HG03066 (cell line): ENCODE results near the gene TYW1B.
"Not testable (repeated sequence)": the region's sequence is repeated elsewhere in the genome, so short reads cannot be mapped to it uniquely, and the experiment has no call there.

Source experiments
- ATAC-seq: cut with Tn5 transposase; IDR thresholded peaks from one replicate; pipeline ENCODE4 v1.9.1; 2021; ENCODE audit warnings: low read depth; ENCODE audit not compliant: unreplicated experiment

The TYW1B gene

GRCh38 chr7:72827839-72828591 lies at the start of gene TYW1B:
Gene TYW1B (minus strand): TSS chr7:72828200. CDS start chr7:72828075, 125 bp downstream.
- peak; percentile 85 for ATAC-seq

DNA sequence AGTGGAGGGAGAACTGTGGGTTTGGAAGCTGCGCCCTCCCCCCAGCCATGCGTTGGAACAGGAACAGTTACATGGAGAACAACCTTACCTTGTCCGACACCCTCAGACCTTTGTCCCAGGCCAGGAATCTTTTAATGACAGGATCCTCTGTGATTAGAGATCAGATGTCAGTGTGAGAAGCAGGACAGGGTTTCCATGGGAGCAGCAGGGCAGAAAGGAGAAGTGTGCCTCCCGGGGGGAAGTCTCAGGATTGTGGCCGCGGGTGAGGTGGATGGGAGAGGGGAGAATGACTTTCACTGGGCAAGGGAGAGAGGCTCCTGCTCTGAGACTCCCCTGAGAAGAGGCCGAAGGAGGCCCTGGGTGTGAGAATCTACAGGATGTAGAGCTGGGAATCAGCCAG lies 39.6 kb upstream of the TYW1B start:
- not testable (repeated sequence) for ATAC-seq

DNA sequence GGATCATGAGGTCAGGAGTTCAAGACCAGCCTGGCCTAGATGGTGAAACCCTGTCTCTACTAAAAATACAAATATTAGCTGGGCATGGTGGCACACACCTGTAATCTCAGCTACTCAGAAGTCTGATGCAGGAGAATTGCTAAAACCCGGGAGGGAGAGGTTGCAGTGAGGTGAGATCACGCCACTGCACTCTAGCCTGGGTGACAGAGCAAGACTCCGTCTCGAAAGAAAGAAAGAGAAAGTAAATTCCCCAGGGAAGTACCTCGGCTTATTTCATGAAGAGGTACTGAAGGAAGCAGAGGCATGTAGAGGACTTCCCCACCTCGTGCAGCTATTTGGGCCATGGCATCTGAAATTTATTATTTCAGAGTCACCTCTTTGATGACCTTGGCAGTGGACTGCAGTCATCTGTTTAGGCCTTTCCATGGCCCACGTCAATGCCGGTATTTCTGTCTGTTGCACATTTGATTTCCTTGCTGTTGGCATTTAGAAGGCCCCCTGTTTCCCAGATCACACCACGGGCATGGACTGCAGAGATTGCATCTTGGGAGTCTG lies 30.9 kb upstream of the TYW1B start:
- ATAC-seq = not testable (repeated sequence)

DNA sequence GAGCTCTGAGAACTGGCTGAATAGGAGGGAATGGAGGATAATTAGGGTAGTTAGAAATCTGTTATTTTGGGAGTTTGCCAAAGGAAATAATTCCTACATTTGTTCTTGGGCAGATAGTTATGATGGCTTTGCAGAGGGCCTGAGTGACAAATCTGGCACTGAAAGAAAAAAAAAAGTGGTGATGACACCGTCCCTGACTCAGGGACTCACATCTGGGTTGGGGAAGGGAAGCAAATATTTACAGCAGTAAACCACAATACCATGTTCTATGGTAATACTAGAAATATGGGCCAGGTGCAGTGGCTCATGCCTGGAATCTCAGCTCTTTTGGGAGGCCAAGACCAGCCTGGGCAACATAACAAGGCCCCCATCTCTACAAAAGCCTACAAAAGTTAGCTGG lies 29.9 kb upstream of the TYW1B start:
- not testable (repeated sequence) for ATAC-seq

- ATAC-seq = not testable (repeated sequence)
Measured at GRCh38 chr7:72855261-72855660, 27.3 kb upstream of the TYW1B start.

GRCh38 chr7:72852937-72853336 lies 24.9 kb upstream of the TYW1B start:
- ATAC-seq = not testable (repeated sequence)

GRCh38 chr7:72850746-72851145 lies 22.7 kb upstream of the TYW1B start:
- not testable (repeated sequence) for ATAC-seq

- not testable (repeated sequence) for ATAC-seq
Measured at GRCh38 chr7:72844146-72844545, 16.1 kb upstream of the TYW1B start.

GRCh38 chr7:72843166-72843565 lies 15.2 kb upstream of the TYW1B start:
- ATAC-seq = not testable (repeated sequence)

- not testable (repeated sequence) for ATAC-seq
Measured at GRCh38 chr7:72840966-72841511, 13.0 kb upstream of the TYW1B start.

DNA sequence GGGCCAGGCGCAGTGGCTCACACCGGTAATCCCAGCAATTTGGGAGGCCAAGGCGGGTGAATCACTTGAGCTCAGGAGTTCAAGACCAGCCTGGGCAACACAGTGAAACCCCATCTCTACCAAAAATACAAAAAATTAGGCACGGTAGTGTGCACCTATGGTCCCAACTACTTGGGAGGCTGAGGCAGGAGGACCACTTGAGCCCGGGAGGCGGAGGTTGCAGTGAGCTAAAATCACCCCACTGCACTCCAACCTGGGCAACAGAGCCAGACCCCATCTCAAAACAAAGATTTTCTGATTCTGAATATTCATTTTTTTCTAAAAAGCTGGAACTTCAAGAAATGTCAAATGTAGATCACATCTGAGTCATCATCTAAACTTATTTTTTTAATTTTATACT lies 10.3 kb upstream of the TYW1B start:
- ATAC-seq = not testable (repeated sequence)

DNA sequence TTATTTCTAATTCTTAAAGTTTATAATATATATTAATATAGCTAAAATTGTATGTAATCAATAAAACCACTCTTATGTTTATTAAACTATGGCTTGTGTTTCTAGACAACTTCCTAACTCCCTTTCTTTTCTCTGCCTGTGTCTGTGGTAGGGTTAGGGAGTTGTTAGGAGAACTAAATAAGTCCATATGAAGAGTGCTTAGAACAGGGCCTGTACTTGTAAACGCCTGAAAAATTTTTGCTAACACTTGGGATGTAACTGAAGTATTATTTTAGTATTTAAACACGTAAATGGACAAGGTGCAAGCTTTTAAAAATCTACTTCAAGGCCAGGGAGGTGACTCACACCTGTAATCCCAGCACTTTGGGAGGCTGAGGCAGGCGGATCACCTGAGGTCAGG lies 9.3 kb upstream of the TYW1B start:
- ATAC-seq = not testable (repeated sequence)

GRCh38 chr7:72830567-72830966 lies 2.6 kb upstream of the TYW1B start:
- ATAC-seq = not testable (repeated sequence)

DNA sequence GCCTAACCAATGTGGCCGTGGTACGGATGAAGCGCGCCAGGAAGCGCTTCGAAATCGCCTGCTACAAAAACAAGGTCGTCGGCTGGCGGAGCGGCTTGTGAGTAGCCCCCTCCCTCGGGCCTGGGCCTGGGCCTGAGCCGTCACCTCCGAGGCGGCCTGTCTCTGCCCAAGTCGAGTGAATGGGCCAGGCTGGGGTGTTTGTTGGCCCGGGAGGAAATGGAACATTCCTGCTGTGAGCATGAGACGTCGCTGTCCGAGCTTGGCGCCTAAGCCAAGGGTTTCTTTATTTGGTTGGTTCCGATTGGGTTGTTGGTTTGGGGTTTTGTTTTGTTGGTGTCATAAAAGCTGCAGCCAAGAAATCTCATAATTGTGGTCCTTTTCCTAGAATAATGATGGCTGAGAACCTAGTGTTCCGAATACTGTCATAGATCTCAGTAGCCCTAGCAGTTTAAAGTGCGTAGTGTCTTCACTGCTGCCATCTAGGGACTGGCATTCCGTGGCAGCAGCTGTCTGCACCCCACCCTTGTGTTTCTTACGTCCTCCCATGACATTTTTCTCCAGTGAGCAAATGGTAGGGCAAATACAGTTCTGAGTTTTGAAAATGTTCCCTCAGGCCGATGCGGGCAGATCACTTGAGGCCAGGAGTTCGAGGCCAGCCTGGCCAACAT lies 1.8 kb upstream of the TYW1B start:
- ATAC-seq = peak; percentile 10

- peak; percentile 48 for ATAC-seq
Measured at GRCh38 chr7:72829291-72829686, 1.3 kb upstream of the TYW1B start.

- not testable (repeated sequence) for ATAC-seq
Measured at GRCh38 chr7:72823765-72824732, 4.0 kb downstream of the TYW1B start.

DNA sequence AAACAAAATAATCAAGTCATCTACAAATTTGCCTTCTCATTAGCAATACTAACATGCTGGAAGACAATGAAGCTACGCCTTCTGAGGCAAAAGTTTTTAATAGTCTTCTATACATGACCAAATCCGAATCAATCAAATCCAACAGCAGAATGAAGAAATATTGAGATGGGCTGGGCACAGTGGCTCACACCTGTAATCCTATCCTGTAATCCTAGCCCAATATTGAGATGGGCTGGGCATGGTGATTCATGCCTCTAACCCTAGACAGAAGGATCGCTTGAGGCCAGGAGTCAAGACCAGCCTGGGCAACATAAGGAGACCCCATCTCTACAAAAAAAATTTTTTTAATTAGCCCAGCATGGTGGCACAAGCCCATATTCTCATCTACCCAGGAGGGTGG lies 5.5 kb downstream of the TYW1B start:
- not testable (repeated sequence) for ATAC-seq

- ATAC-seq = not testable (repeated sequence)
Measured at GRCh38 chr7:72818663-72819361, 9.2 kb downstream of the TYW1B start.

DNA sequence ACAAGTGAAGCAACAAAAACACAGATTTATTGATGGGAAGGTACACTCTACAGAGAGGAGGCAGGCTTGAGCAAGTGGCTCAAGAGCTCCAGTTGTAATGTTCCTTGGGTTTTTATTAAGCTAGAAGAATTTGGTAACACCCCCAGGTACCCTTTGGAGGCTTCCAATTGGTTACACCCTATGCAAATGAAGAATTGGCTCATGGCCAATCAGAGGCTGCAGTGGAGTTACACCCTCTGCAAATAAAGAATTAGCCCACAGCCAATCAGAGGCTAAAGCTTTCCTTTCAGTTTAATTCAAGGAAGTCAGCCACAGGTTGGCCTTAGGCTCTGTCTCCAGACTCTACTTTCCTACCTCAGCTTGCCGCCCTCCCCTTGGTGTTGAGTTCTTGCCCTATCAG lies 10.3 kb downstream of the TYW1B start:
- ATAC-seq = not testable (repeated sequence)
